GM10847 (cell line): ENCODE results near the gene SLC52A3.

Source experiments
- POLR2A ChIP-seq: IDR thresholded peaks from 2 replicates; pipeline ENCODE4 v1.6.1; 2011; ENCODE audit not compliant: insufficient read length; ENCODE audit errors: extremely low read depth

Gene SLC52A3

GRCh38 chr20:742156-742555, 26.1 kb downstream of the SLC52A3 start:
- no peak for TF ChIP-seq POLR2A

GRCh38 chr20:741620-742019, 26.7 kb downstream of the SLC52A3 start:
- no peak for TF ChIP-seq POLR2A

GRCh38 chr20:740162-740561, 28.1 kb downstream of the SLC52A3 start:
- no peak for TF ChIP-seq POLR2A

GRCh38 chr20:739736-740135, 28.6 kb downstream of the SLC52A3 start:
- no peak for TF ChIP-seq POLR2A

- TF ChIP-seq POLR2A = no peak
Observed at GRCh38 chr20:733861-734260, 34.4 kb downstream of the SLC52A3 start.

GRCh38 chr20:732727-733126, 35.6 kb downstream of the SLC52A3 start:
- TF ChIP-seq POLR2A = no peak

- no peak for TF ChIP-seq POLR2A
Observed at GRCh38 chr20:731891-732560, 36.3 kb downstream of the SLC52A3 start.

- TF ChIP-seq POLR2A = no peak
Observed at GRCh38 chr20:730005-730404, 38.3 kb downstream of the SLC52A3 start.

- TF ChIP-seq POLR2A = no peak
Observed at GRCh38 chr20:728256-728944, 39.9 kb downstream of the SLC52A3 start.

- TF ChIP-seq POLR2A = no peak
Observed at GRCh38 chr20:726160-726559, 42.1 kb downstream of the SLC52A3 start.

- no peak for TF ChIP-seq POLR2A
Observed at GRCh38 chr20:725491-725890, 42.8 kb downstream of the SLC52A3 start.

GRCh38 chr20:723756-724155, 44.5 kb downstream of the SLC52A3 start:
- no peak for TF ChIP-seq POLR2A

GRCh38 chr20:722822-723644, 45.3 kb downstream of the SLC52A3 start:
- no peak for TF ChIP-seq POLR2A

GRCh38 chr20:721876-722275, 46.4 kb downstream of the SLC52A3 start:
- no peak for TF ChIP-seq POLR2A

GRCh38 chr20:719816-720215, 48.5 kb downstream of the SLC52A3 start:
- TF ChIP-seq POLR2A = no peak

GRCh38 chr20:719068-719467, 49.2 kb downstream of the SLC52A3 start:
- no peak for TF ChIP-seq POLR2A

GRCh38 chr20:717832-718231, 50.5 kb downstream of the SLC52A3 start:
- TF ChIP-seq POLR2A = no peak

GRCh38 chr20:717271-717670, 51.0 kb downstream of the SLC52A3 start:
- TF ChIP-seq POLR2A = no peak
